Glomerular endothelial cell (primary cell): ENCODE results near the gene SETD6. TPM values are rescaled to one million over a fixed set of nuclear protein-coding genes. Genes with fewer than 3 reads are reported as not detected.

Source experiments
- DNase-seq: peaks from one replicate; pipeline ENCODE4 v3.0.0-alpha.2; 2011; ENCODE audit warnings: low read depth, low spot score; ENCODE audit errors: extremely low read depth
- total RNA-seq: library from RNA; depleted of rRNA; stranded (reverse); fragments of >200 nt; gene quantifications from 2 replicates; pipeline ENCODE4 v1.2.3, GENCODE V29; 2015

The SETD6 gene
- total RNA-seq, 1 donor from 2014 or later, result 16.2 TPM

DNA sequence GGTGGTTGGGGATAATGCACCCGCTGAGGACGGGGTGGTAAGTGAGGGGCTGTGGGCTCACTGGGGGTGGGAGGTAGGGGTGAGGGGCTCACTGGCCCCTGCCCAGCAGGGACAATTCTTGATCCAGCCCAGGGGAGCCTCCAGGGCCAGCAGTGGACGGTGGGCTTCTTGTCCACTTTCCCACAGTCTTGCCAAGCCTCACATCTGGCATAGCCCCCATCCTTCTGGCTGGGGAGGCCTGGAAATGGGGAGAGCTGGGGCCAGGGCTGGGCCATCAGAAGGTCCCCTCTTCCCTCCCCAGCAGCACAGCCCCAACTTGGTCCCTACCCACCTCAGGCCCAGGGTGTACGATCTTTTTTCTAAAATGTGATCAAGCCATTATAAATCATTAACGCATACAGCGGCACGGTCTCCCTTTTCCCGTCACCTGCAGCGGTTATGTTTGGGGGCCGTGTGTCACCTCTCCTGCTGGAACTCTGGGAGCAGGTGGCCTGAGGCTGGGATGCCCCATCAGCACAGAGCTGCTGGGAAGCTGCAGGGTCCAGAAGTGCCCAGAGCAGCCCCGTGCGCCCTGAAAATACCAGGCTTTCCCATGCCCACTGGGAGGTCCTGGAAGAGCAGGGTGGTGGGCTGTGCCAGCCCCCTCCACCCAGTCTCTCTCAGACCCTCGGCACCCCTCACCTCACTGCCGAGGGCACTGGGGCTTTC is 7.2 kb upstream of the SETD6 start:
- no peak for DNase-seq

DNA sequence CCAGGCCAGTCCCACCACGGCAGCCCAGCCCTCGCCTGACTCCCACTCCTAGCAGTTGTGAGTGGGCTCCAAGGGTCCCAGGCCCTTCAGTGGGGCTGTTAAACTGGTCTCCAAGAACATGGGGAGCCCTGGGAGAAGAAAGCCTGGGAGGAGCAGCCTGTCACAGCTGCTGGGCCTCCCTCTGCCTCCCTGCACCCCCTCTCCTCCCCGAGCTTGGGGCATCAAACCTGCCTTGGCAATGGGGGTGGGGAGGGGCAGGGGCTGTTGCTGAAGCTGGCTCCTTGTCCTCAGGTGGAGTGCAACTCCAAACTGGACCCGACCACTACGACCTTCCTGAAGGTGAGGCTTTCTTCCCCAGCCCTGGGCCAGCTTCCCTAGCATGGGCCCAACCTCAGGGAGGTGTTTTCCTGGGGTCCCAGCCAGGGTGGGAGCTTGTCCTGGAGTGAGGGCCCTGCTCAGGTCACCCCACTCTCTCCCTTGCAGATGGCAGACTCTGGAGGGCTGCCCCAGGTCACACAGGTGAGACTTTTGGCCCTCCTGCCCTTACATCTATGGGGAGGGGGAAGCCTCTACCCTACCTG is 6.6 kb upstream of the SETD6 start:
- no peak for DNase-seq

DNA sequence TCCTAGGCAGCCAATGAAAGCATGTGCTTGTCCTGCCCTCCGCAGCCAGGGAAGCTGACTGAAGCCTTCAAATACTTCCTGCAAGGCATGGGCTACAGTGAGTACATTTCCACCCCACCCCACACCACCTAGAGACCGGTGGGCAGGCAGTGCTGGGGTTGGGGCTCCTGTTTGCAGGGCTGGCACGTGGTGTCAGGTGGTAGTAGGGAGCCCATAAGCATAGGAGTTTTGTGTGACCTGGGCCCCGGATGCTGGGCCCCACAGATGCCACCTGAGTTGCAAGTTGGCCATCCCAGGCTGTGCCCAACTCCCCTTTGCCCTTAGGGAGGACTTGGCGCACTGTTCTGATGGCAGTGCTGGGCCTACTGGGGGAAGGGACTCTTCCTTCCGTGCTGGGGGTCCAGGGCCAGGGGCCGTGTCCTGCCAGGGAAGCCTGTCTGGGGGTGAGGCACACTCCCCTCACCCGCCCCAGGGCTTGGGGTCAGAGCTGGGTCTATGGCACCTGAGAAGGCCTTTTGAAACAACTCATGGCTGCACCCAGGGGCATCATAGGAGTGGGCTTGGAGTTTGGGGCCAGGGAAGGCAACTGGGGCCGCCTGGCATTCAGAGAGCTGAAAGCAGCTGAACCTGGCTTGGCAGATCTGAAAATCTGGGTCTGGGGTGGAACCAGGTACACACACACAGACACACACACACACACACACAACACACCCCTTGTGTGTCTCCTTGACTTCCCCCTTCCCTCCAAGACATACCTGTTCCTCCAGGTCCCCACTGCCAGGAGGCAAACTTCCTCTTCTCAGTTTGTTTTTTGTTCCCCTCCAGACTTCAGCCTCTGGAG is 5.8 kb upstream of the SETD6 start:
- no peak for DNase-seq

- no peak for DNase-seq
Observed at GRCh38 chr16:58510097-58510775, 5.1 kb upstream of the SETD6 start.

DNA sequence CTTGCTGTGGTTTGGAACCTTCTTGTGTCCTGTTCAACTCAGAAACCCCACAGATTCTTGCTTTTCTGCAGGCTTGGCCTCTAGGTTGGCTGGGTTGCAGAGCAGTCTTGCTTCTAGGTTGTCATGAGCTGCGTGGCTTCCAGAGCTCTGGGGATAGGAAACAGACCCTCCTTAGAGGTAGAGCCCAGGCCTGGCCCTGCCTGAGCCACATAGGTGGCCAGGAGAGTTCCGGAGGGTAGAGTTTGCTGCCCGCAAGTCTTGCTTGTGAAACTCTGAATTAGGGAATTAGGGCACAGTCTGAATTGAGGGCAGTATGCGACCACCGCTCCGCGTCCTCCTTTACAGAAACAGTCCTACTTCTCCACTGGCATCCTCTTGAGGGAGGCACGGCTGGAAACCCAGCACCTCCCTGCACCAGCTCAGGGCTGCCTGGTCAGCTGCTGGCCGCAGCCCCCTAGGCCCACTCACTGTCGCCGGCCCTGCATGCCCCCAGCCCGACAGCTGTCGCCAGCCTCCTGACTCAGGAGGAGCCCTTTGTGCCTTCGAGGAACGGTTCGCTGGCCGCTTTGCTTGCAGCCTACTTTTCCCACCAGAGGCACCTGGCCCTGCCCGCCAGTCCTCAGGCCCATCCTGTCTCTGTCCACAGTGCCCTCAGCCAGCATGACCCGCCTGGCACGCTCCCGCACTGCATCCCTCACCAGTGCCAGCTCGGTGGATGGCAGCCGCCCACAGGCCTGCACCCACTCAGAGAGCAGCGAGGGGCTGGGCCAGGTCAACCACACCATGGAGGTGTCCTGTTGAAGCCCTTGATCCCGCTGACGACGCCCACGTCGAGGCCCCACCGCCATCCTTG is 4.3 kb upstream of the SETD6 start:
- DNase-seq, result no peak

- no peak for DNase-seq
Observed at GRCh38 chr16:58511933-58512815, 3.1 kb upstream of the SETD6 start.

- no peak for DNase-seq
Observed at GRCh38 chr16:58513874-58514273, 1.4 kb upstream of the SETD6 start.

- no peak for DNase-seq
Observed at GRCh38 chr16:58515871-58516767, 802 bp downstream of the SETD6 start.

DNA sequence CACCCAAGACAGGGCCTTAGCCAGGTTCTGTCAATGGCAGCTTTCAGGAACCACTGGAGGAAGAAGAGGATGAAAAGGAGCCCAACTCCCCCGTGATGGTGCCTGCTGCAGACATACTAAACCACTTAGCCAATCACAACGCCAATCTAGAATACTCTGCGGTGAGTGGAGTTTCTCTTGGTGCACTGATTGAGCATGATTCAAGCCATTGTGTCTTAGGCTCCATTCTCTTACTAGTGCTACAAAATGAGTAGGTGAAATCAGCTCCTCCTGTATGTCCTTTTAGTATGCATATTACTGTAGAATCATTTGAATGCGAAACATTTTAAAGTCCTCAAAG is 1.4 kb downstream of the SETD6 start:
- DNase-seq, result no peak

DNA sequence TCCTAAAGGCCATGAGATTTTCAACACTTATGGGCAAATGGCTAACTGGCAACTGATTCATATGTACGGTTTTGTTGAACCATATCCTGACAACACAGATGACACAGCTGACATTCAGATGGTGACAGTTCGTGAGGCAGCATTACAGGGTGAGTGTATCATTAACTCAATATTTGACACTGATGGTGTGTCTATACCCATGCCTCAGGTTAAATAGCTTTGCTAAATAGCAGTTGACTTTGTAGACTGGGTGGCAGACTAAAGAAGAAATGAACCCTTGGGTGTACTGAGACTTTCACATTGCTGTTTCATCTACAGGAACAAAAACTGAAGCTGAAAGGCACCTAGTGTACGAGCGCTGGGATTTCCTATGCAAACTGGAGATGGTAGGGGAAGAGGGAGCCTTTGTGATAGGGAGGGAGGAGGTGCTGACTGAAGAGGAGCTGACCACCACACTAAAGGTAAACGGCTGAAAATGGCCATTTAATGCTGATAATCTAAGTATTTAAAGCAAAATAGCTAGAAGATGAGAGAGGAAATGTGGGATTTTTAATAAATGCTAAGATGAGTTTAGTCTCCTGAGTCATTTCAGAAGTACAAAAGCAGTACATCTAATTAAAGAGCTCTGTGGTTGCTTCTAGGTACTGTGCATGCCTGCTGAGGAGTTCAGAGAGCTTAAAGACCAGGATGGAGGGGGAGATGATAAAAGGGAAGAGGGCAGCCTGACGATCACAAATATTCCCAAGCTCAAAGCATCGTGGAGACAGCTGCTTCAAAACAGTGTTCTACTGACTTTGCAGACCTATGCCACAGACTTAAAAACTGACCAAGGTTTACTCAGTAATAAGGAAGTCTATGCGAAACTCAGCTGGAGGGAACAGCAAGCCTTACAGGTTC is 3.0 kb downstream of the SETD6 start:
- DNase-seq, result no peak

- DNase-seq, result no peak
Observed at GRCh38 chr16:58518980-58519368, 3.7 kb downstream of the SETD6 start.

DNA sequence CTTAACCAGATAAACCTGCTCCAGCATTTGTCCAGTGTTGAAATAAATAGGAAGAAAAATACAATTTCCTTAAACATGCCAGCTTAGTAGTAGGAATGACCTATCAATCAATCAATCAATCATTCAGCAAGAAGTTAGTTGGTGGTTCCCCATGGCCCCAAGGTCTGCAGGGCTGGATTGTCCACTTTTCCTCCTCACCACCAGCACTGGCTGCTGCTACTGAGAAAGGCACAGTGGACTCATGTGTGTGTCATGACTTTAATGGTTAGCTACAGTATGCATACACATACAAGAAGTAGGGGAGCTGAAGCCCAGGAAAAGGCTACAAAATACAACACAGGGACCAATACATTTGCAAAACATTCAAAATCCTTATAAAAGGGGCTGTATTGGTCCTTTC is 4.4 kb downstream of the SETD6 start:
- DNase-seq, result no peak

GRCh38 chr16:58530179-58530578 is 14.9 kb downstream of the SETD6 start:
- DNase-seq, result no peak

GRCh38 chr16:58532414-58532813 is 17.1 kb downstream of the SETD6 start:
- DNase-seq, result no peak

GRCh38 chr16:58533751-58534470 is 18.6 kb downstream of the SETD6 start:
- DNase-seq, result no peak

- DNase-seq, result no peak
Observed at GRCh38 chr16:58535100-58535499, 19.8 kb downstream of the SETD6 start.

DNA sequence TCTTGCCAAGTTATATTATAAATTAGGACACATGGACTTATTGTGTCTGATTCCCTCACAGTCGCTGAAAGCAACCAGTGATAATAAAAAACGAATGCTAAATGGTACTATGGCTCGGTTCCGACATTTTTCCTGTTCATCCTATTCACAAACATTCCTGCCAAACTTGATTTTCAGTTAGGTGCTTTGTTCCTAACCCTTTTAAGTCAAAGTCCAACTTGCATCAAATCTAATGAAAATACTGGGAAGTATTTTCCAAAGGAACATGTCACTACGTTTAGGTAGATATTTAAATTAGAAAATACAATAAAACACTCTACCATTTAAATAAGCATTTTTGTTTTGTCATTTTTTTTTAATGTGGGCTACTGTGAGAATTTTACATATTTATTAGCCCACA is 21.0 kb downstream of the SETD6 start:
- DNase-seq, result no peak
